Keratinocyte (primary cell): ENCODE results near the gene SLC41A3. TPM values are rescaled to one million over a fixed set of nuclear protein-coding genes. Genes with fewer than 3 reads are reported as not detected.

Experiments
- DNase-seq: peaks from one replicate; pipeline ENCODE4 v3.0.0-alpha.2; 2011; ENCODE audit warnings: low read depth, missing footprints, low spot score
- FAIRE-seq: peaks from 2 replicates; lab custom pipeline; 2011; peaks lifted over from hg19 to GRCh38; lab: Jason Lieb, UNC
- H2AFZ ChIP-seq: 2 replicates; pipeline ENCODE4 v1.6.0; 2012; ENCODE audit warnings: low read length, control low read depth, inconsistent platforms; ENCODE audit not compliant: control insufficient read depth
- H3K27ac ChIP-seq: 2 replicates; pipeline ENCODE4 v1.5.1; 2011; ENCODE audit warnings: low read length; ENCODE audit not compliant: control insufficient read depth, insufficient read depth
- H3K27me3 ChIP-seq: 3 replicates; pipeline ENCODE4 v1.6.0; 2011; ENCODE audit warnings: low read length; ENCODE audit not compliant: control insufficient read depth, insufficient read depth; ENCODE audit errors: extremely low read depth
- H3K36me3 ChIP-seq, 2 experiments: 2 replicates in 1 of 2; 3 replicates in 1 of 2; pipeline ENCODE4 v1.5.1; 2011; ENCODE audit warnings: low read length in 2 of 2, mild to moderate bottlenecking in 1 of 2; ENCODE audit not compliant: control insufficient read depth in 2 of 2, insufficient read depth in 2 of 2; ENCODE audit errors: extremely low read depth in 1 of 2
- H3K4me1 ChIP-seq: 3 replicates; pipeline ENCODE4 v1.5.1; 2011; ENCODE audit warnings: low read length; ENCODE audit not compliant: control insufficient read depth, insufficient read depth; ENCODE audit errors: extremely low read depth
- H3K4me2 ChIP-seq: 3 replicates; pipeline ENCODE4 v1.6.0; 2011; ENCODE audit warnings: low read depth, low read length; ENCODE audit not compliant: control insufficient read depth, insufficient read depth; ENCODE audit errors: extremely low read depth
- H3K4me3 ChIP-seq, 3 experiments: fragments of 200-600 bp in 1 of 3; sonication (generic) in 1 of 3; 2 replicates in 2 of 3; 3 replicates in 1 of 3; pipeline ENCODE4 v1.5.1; 2011 to 2016; ENCODE audit warnings: low read length in 3 of 3, mild to moderate bottlenecking in 3 of 3, control low read depth in 2 of 3, inconsistent platforms in 1 of 3, low read depth in 1 of 3, mixed read lengths in 1 of 3, mixed run types in 1 of 3, moderate library complexity in 1 of 3; ENCODE audit not compliant: control insufficient read depth in 2 of 3, insufficient read depth in 2 of 3; ENCODE audit errors: extremely low read depth in 1 of 3
- H3K79me2 ChIP-seq: 2 replicates; pipeline ENCODE4 v1.6.0; 2012; ENCODE audit warnings: low read length; ENCODE audit not compliant: control insufficient read depth, insufficient read depth
- H3K9ac ChIP-seq: 3 replicates; pipeline ENCODE4 v1.6.0; 2011; ENCODE audit warnings: low read length; ENCODE audit not compliant: control insufficient read depth, insufficient read depth; ENCODE audit errors: extremely low read depth
- H3K9me1 ChIP-seq: 3 replicates; pipeline ENCODE4 v1.6.0; 2011; ENCODE audit warnings: low read length; ENCODE audit not compliant: control insufficient read depth, insufficient read depth; ENCODE audit errors: extremely low read depth
- H3K9me3 ChIP-seq: 2 replicates; pipeline ENCODE4 v1.5.1; 2012; ENCODE audit warnings: low read depth, low read length; ENCODE audit not compliant: control insufficient read depth
- H4K20me1 ChIP-seq: 3 replicates; pipeline ENCODE4 v1.6.0; 2011; ENCODE audit warnings: low read length; ENCODE audit not compliant: control insufficient read depth, insufficient read depth; ENCODE audit errors: extremely low read depth
- CTCF ChIP-seq, 3 experiments: IDR thresholded peaks in 1 of 3; conservative IDR thresholded peaks in 1 of 3; optimal IDR thresholded peaks in 1 of 3; 2 replicates in 2 of 3; 3 replicates in 1 of 3; pipeline versions ENCODE3 to v1.5.1; 2011; ENCODE audit warnings: low read length in 3 of 3, mild to moderate bottlenecking in 3 of 3, moderate library complexity in 2 of 3, control low read depth in 1 of 3, inconsistent platforms in 1 of 3; ENCODE audit not compliant: insufficient read depth in 2 of 3; ENCODE audit errors: extremely low read depth in 1 of 3
- EZH2 ChIP-seq: IDR thresholded peaks from one replicate; pipeline ENCODE4 v1.6.1; 2012; ENCODE audit warnings: inconsistent platforms, mild to moderate bottlenecking, low read length, moderate library complexity
- dilution Hi-C: fragments of 300-500 bp; cut with MboI; formaldehyde crosslinking; loops from one replicate; pipeline ENCODE4 v1.7.0; 2020; ENCODE audit warnings: low sequenced_read_pairs; ENCODE audit not compliant: extremely low pct_ligation_motif_present
- polyA plus RNA-seq, 5 experiments: library from polyadenylated mRNA; depleted of rRNA in 3 of 5; stranded (reverse) in 3 of 5; stranded (forward) in 1 of 5; unstranded in 1 of 5; fragments of >200 nt; gene quantifications; 1 replicate in 1 of 5; 2 replicates in 3 of 5; 3 replicates in 1 of 5; pipeline versions ENCODE4 v1.2.1 to v1.2.3, GENCODE V29; 2011 to 2012; ENCODE audit warnings: missing spikeins in 2 of 5, low read depth in 1 of 5, low replicate concordance in 1 of 5

SLC41A3 gene
- polyA plus RNA-seq, 1 donor (not counting 4 experiments of a cell fraction or from before 2014, with no cell fraction given), result 30.2 TPM

GRCh38 chr3:126077754-126078153, 6.2 kb downstream of the SLC41A3 start:
- Histone ChIP-seq H3K4me1 (peaks cover 9% of the 10 kb centered on the region), H3K36me3 (no peaks in the 10 kb centered on the region), H3K27ac (no peak overlapping the region), H3K4me3 (no peak overlapping the region), H2AFZ (no peak overlapping the region), H3K79me2 (no peaks in the 10 kb centered on the region), H4K20me1 (no peaks in the 10 kb centered on the region), H3K9me3 (no peaks in the 10 kb centered on the region), H3K9me1 (no peaks in the 10 kb centered on the region), H3K4me2 (no peak overlapping the region), H3K9ac (no peak overlapping the region), H3K27me3 (no peaks in the 10 kb centered on the region)
- dilution Hi-C loops, result no loop called here
- no peak for TF ChIP-seq EZH2
- TF ChIP-seq CTCF (optimal IDR thresholded peaks at IDR 0.05 in 1 of 3, IDR thresholded peaks at IDR 0.05 in 1 of 3, conservative IDR thresholded peaks at IDR 0.05 in 1 of 3; ENCODE audit: extremely low read depth in 1 of 3, insufficient read depth in 2 of 3, low read length in 3 of 3), result no peak
- FAIRE-seq, result no peak
- no peak for DNase-seq

- TF ChIP-seq EZH2, result no peak
- no peak for TF ChIP-seq CTCF (optimal IDR thresholded peaks at IDR 0.05 in 1 of 3, IDR thresholded peaks at IDR 0.05 in 1 of 3, conservative IDR thresholded peaks at IDR 0.05 in 1 of 3; ENCODE audit: extremely low read depth in 1 of 3, insufficient read depth in 2 of 3, low read length in 3 of 3)
- no peak overlapping the region for H3K9ac ChIP-seq
- no peaks in the 10 kb centered on the region for H3K4me1 ChIP-seq
- DNase-seq (no peak), FAIRE-seq (no peak)
- H3K4me3 ChIP-seq, result no peak overlapping the region
- no peaks in the 10 kb centered on the region for H3K9me1 ChIP-seq
- H4K20me1 ChIP-seq, result no peaks in the 10 kb centered on the region
- H3K27ac ChIP-seq, result no peak overlapping the region
- no peak overlapping the region for H3K4me2 ChIP-seq
- no peaks in the 10 kb centered on the region for H3K79me2 ChIP-seq
- no peaks in the 10 kb centered on the region for H3K36me3 ChIP-seq
- no peaks in the 10 kb centered on the region for H3K9me3 ChIP-seq
- H3K27me3 ChIP-seq, result no peaks in the 10 kb centered on the region
- no peak overlapping the region for H2AFZ ChIP-seq
- dilution Hi-C loops, result no loop called here
Measured at GRCh38 chr3:126076140-126076539, 7.8 kb downstream of the SLC41A3 start.
